ENCODE data around the gene DAAM2. TPM values are rescaled to one million over a fixed set of nuclear protein-coding genes. Genes with fewer than 3 reads are reported as not detected.

DAAM2 gene
- polyA plus RNA-seq (2012; ENCODE audit: insufficient read depth, insufficient read length), result 1.3 TPM

DNA sequence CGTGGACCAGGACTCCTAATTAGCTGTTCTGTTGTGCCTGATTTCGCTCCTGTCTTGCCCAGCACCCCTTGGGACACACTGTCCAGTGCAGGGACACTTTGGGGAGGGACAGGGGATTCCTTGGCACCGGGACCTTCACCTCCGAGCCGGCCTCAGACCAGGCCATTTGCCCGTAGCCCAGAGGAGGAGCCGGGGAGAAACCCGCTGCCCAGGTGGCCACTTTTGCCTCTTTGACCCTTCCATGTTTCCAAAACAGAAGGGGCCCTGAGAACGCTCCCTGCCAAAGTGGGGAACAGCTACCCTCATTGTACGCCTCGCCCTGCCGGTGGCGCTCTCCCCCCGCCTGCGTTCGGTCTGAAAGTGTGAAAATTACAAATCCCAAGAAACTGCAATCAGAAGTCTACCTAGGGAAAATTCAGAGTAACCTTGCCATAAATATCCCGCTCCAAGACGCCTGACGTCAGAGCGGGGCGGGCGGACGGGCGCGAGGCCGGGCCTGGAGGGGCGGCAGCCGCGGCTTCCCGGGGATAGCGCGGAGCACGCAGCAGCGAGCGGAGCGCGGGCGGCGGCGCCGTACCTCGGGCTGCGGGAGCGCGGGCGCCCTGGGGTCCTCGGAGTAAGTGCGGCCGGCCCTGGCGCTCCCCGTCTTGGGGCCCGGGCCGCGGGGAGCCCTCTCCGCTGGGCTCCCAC lies at the start of gene DAAM2:
DAAM2 (plus strand) TSS at position 527 of the 690 bp plus-strand sequence. CDS start 63,927 bp downstream, outside the sequence.
- no peak for DNase-seq (ENCODE audit: low read depth, low spot score)
- peak within 1 kb of the TSS; percentile 18; the same call in 1 of the 2 replicates for H3K4me3 ChIP-seq (ENCODE audit: low read length)

GRCh38 chr6:39746795-39747194 lies 45.4 kb upstream of the DAAM2 start:
- H3K4me3 ChIP-seq (ENCODE audit: low read length), result no peak overlapping the region
- DNase-seq (ENCODE audit: low read depth, low spot score), result peak; percentile 36

DNA sequence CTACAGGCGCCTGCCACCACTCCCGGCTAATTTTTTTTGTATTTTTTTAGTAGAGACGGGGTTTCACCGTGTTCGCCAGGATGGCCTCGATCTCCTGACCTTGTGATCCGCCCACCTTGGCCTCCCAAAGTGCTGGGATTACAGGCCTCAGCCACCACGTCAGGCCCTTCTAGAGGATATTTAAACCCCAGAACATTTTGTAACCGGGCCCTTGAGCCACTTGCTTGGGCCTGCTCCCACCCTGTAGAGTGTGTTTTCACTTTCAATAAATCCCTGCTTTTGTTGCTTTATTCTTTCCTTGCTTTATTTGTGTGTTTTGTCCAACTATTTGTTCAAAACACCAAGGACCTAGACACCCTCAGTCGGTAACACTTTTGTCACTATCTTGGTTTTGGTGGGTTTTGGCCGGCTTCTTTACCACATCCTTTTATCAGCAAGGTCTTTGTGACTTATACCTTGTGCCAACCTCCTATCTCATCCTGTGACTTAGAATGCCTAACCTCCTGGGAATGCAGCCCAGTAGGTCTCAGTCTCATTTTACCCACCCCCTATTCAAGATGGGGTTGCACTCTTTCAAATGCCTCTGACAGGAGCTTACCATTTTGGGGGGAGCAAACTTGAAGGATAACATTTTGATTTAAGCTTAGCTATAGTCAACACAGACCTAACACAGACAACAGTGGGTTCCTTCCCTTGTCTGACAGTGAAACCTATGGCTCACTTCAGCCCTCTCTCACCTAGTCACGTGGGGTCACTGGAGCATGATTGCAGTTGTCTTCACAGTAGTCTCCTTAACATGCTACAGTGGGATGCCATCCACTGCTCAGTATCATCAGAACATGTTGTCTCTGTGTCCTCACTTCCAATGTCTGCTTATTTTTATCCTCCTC lies 39.1 kb upstream of the DAAM2 start:
- DNase-seq (ENCODE audit: low read depth, low spot score), result peak; percentile 16
- H3K4me3 ChIP-seq (ENCODE audit: low read length), result no peak overlapping the region

GRCh38 chr6:39753725-39754045 lies 38.5 kb upstream of the DAAM2 start:
- DNase-seq (ENCODE audit: low read depth, low spot score), result no peak
- H3K4me3 ChIP-seq (ENCODE audit: low read length), result no peak overlapping the region

GRCh38 chr6:39754514-39755115 lies 37.6 kb upstream of the DAAM2 start:
- no peak for DNase-seq (ENCODE audit: low read depth, low spot score)

GRCh38 chr6:39755231-39755630 lies 36.9 kb upstream of the DAAM2 start:
- no peak for DNase-seq (ENCODE audit: low read depth, low spot score)
- H3K4me3 ChIP-seq (ENCODE audit: low read length), result no peak overlapping the region

More at GRCh38 chr6:39754514-39755115, 37.6 kb upstream of the DAAM2 start:
- no peak overlapping the region for H3K4me3 ChIP-seq (ENCODE audit: low read length)

DNA sequence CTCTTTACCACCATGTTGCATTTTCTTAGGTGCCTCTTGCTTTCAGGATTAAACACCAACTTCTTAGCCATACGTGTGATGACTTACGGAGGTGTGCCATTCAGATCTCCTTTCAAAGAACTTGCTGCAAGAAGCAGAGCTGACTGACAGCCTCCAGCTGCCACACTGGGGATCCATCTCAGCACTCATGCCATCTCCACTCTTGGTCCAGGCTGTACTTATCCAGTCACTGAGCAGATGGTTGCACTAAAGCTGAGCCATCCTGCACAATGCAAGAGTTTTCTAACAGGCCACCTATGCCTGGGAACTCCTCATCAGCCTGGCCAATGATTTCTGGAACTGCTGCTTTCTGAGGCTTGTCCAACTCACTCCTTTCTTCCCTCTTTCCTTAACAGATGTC lies 35.6 kb upstream of the DAAM2 start:
- DNase-seq (ENCODE audit: low read depth, low spot score), result no peak
- H3K4me3 ChIP-seq (ENCODE audit: low read length), result no peak overlapping the region

- H3K4me3 ChIP-seq (ENCODE audit: low read length), result no peak overlapping the region
- peak; percentile 37 for DNase-seq (ENCODE audit: low read depth, low spot score)
Measured at GRCh38 chr6:39758905-39759605, 33.1 kb upstream of the DAAM2 start.

GRCh38 chr6:39760226-39760952 lies 31.8 kb upstream of the DAAM2 start:
- H3K4me3 ChIP-seq (ENCODE audit: low read length), result no peak overlapping the region
- DNase-seq (ENCODE audit: low read depth, low spot score), result no peak

- H3K4me3 ChIP-seq (ENCODE audit: low read length), result no peak overlapping the region
Measured at GRCh38 chr6:39765508-39766065, 26.6 kb upstream of the DAAM2 start.

DNA sequence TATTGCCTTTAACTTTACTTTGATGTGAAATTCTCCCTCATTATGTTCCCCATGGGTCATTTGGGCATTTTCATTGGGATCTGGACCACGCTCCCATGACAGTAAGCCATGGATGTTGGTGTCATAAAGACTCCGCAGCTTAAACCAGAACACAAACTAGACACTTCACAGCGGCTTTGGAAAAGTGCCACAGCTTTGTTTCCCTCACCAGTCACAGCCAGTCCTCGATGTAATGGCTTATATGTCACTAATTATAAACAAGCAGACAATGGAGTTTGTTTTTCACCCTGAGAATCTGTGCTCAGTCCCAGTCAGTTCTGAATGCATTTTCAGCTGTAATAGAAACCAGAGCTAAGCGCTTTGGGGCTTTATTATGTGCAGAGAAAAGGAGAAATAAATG lies 23.2 kb upstream of the DAAM2 start:
- no peak for DNase-seq (ENCODE audit: low read depth, low spot score)
- no peak overlapping the region for H3K4me3 ChIP-seq (ENCODE audit: low read length)

More at GRCh38 chr6:39765508-39766065, 26.6 kb upstream of the DAAM2 start:
- no peak for DNase-seq (ENCODE audit: low read depth, low spot score)

GRCh38 chr6:39770446-39770845 lies 21.7 kb upstream of the DAAM2 start:
- no peak overlapping the region for H3K4me3 ChIP-seq (ENCODE audit: low read length)
- DNase-seq (ENCODE audit: low read depth, low spot score), result no peak

DNA sequence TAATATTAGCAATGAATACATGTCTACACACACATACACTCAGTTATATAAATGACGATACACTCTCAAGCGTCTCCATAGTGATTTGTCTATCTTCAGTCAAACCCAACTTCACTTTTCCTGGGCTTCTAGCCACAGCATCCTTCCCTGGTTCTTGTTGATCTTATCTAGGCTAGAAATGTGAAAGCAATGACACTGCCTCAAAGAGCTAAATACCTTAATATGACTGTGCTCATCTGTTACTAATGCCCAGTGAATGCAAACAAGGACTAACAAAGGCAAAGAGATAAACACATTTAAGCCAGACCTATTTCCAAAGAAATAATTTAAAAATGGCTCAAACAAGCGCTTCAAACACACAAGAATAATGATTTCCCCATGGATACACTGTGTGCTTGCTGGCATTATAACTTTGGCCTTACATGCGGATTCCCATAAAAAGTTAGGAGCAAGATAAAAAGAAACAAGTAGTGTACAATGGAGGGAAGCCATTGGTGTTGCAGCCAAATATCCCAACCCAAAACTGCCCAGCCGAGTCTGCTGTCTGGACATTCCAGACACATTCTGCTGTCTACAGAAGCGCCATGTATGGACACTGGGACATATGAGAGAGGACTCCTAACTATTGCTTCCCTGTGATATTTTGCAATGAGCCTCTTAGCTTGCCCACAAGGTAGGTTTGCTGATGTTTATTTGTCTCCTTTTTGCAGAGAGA lies 19.5 kb upstream of the DAAM2 start:
- no peak overlapping the region for H3K4me3 ChIP-seq (ENCODE audit: low read length)
- DNase-seq (ENCODE audit: low read depth, low spot score), result no peak

DNA sequence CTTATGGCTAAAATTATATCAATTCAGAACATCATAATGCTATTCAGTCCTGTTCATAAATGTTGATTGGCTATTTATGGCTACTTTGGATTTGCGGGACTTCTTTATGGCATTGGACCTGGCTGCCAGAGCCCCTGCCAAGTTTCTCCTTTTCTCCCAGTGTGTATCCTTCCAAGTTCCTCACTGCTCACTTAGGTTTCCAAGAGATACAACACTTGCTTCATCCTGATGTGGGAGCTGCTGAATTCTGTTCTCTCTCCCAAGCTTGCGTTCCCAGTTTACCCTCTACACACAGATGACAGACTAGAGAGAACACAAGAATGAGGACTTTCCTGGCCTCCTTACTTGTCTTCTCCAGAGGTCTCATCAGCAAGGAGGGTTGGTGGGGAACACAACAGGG lies 18.4 kb upstream of the DAAM2 start:
- H3K4me3 ChIP-seq (ENCODE audit: low read length), result no peak overlapping the region
- no peak for DNase-seq (ENCODE audit: low read depth, low spot score)

- no peak overlapping the region for H3K4me3 ChIP-seq (ENCODE audit: low read length)
- DNase-seq (ENCODE audit: low read depth, low spot score), result no peak
Measured at GRCh38 chr6:39776581-39776980, 15.6 kb upstream of the DAAM2 start.

DNA sequence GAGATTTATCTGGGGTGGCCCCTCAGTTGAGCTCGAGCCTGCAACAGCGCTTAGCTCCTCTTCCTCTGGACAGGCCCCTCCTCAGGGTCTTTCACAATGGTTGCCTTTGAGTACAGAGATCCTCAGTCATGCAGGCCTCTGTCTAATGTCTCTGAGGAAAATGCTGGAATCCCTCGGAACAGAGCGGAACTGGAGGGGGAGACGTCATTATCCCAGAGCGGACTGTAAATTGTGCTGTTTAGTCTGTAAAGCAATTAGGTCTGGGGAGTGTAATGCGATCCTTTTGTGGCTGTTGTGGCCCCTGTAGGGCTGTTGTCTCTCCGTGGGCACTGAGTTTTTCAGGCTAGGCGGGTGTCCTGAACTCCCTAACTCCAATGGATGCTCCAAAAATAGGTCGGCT lies 15.0 kb upstream of the DAAM2 start:
- no peak for DNase-seq (ENCODE audit: low read depth, low spot score)
- H3K4me3 ChIP-seq (ENCODE audit: low read length), result no peak overlapping the region

- H3K4me3 ChIP-seq (ENCODE audit: low read length), result no peak overlapping the region
- no peak for DNase-seq (ENCODE audit: low read depth, low spot score)
Measured at GRCh38 chr6:39777661-39778060, 14.5 kb upstream of the DAAM2 start.

All from Jurkat, Clone E6-1 (cell line).